WTC11 (cell line): ENCODE data around the gene OR6B2. TPM values are rescaled to one million over a fixed set of nuclear protein-coding genes. Genes with fewer than 3 reads are reported as not detected.

Source experiments
- ATAC-seq: fragments of 200-7000 bp; cut with Tn5 transposase; 2 replicates; pipeline ENCODE4 v1.10.0; 2021; ENCODE audit warnings: mild to moderate bottlenecking, moderate library complexity
- CTCF ChIA-PET: fragments of 300-600 bp; sonication (Branson Sonifier 250); formaldehyde crosslinking; loops from one replicate; lab custom pipeline; 2021; ENCODE audit warnings: antibody characterized with exemption; lab: Charles Lee
- POLR2A ChIA-PET: fragments of 350-600 bp; sonication (Branson Sonifier 250); formaldehyde crosslinking; loops from one replicate; lab custom pipeline; 2021; ENCODE audit warnings: antibody characterized with exemption; lab: Charles Lee
- DNase-seq: peaks from one replicate; pipeline ENCODE4 v3.0.0; 2021; ENCODE audit warnings: low spot score
- H3K27ac Mint-ChIP-seq: 2 replicates; pipeline ENCODE4 v1.8.0; 2021; ENCODE audit warnings: mixed read lengths
- H3K27me3 Mint-ChIP-seq: 2 replicates; pipeline ENCODE4 v1.8.0; 2021; ENCODE audit warnings: low read depth, mild to moderate bottlenecking, moderate library complexity, mixed read lengths
- H3K36me3 Mint-ChIP-seq: 2 replicates; pipeline ENCODE4 v1.8.0; 2021; ENCODE audit warnings: mixed read lengths
- H3K4me1 Mint-ChIP-seq: 2 replicates; pipeline ENCODE4 v1.8.0; 2022; ENCODE audit warnings: mixed read lengths
- H3K4me3 Mint-ChIP-seq: 2 replicates; pipeline ENCODE4 v1.8.0; 2021; ENCODE audit warnings: mild to moderate bottlenecking, moderate library complexity, mixed read lengths
- H3K9me3 Mint-ChIP-seq: 2 replicates; pipeline ENCODE4 v1.8.0; 2021; ENCODE audit warnings: mixed read lengths
- AFF4 ChIP-seq: sonication (generic); formaldehyde crosslinking; IDR thresholded peaks from 2 replicates; pipeline ENCODE4 v1.8.1; 2023; ENCODE audit warnings: mild to moderate bottlenecking, missing genetic modification reagents, borderline replicate concordance
- ARID4B ChIP-seq: sonication (generic); formaldehyde crosslinking; IDR thresholded peaks from 2 replicates; pipeline ENCODE4 v1.8.0; 2023; ENCODE audit warnings: missing genetic modification reagents, mild to moderate bottlenecking, borderline replicate concordance
- CDX4 ChIP-seq: fragments of 250-450 bp; sonication (Bioruptor Pico); IDR thresholded peaks from 2 replicates; pipeline ENCODE4 v1.9.0; 2021; ENCODE audit warnings: moderate library complexity, mild to moderate bottlenecking, inconsistent platforms, borderline replicate concordance
- ESRRA ChIP-seq: sonication (generic); formaldehyde crosslinking; IDR thresholded peaks from 2 replicates; pipeline ENCODE4 v1.8.1; 2022; ENCODE audit warnings: mild to moderate bottlenecking, missing genetic modification reagents, borderline replicate concordance
- FOXK1 ChIP-seq: sonication (generic); formaldehyde crosslinking; IDR thresholded peaks from 2 replicates; pipeline ENCODE4 v1.8.0; 2022; ENCODE audit warnings: mild to moderate bottlenecking, moderate library complexity, missing genetic modification reagents
- HMGA2 ChIP-seq: fragments of 250-450 bp; sonication (Bioruptor Pico); IDR thresholded peaks from 2 replicates; pipeline ENCODE4 v1.4.0; 2021; ENCODE audit warnings: mild to moderate bottlenecking, moderate library complexity
- NR1H2 ChIP-seq: sonication (generic); formaldehyde crosslinking; IDR thresholded peaks from 2 replicates; pipeline ENCODE4 v1.9.0; 2021; ENCODE audit warnings: mild to moderate bottlenecking, moderate library complexity, missing genetic modification reagents
- RORB ChIP-seq: fragments of 250-450 bp; sonication (Bioruptor Pico); IDR thresholded peaks from 2 replicates; pipeline ENCODE4 v1.9.0; 2021; ENCODE audit warnings: mild to moderate bottlenecking
- SOX15 ChIP-seq: fragments of 250-450 bp; sonication (Bioruptor Pico); IDR thresholded peaks from 2 replicates; pipeline ENCODE4 v1.9.0; 2021; ENCODE audit warnings: mild to moderate bottlenecking
- TCF7 ChIP-seq: sonication (generic); formaldehyde crosslinking; IDR thresholded peaks from 2 replicates; pipeline ENCODE4 v1.8.0; 2022; ENCODE audit warnings: mild to moderate bottlenecking, low read depth, missing genetic modification reagents, moderate library complexity
- USF2 ChIP-seq: sonication (generic); formaldehyde crosslinking; IDR thresholded peaks from 2 replicates; pipeline ENCODE4 v1.8.1; 2023; ENCODE audit warnings: mild to moderate bottlenecking, missing genetic modification reagents, moderate library complexity
- ZBTB21 ChIP-seq: sonication (generic); formaldehyde crosslinking; IDR thresholded peaks from 2 replicates; pipeline ENCODE4 v1.8.1; 2023; ENCODE audit warnings: mild to moderate bottlenecking, missing genetic modification reagents, borderline replicate concordance
- ZNF138 ChIP-seq: sonication (generic); formaldehyde crosslinking; conservative IDR thresholded peaks from 2 replicates; pipeline ENCODE4 v1.8.1; 2022; ENCODE audit warnings: mild to moderate bottlenecking, moderate library complexity, missing genetic modification reagents
- ZNF317 ChIP-seq: sonication (generic); formaldehyde crosslinking; IDR thresholded peaks from 2 replicates; pipeline ENCODE4 v1.8.1; 2023; ENCODE audit warnings: low read depth, mild to moderate bottlenecking, moderate library complexity, missing genetic modification reagents, borderline replicate concordance
- ZNF423 ChIP-seq: fragments of 250-450 bp; sonication (Bioruptor Pico); IDR thresholded peaks from 2 replicates; pipeline ENCODE4 v2.1.2; 2022; ENCODE audit warnings: mild to moderate bottlenecking, moderate library complexity
- total RNA-seq: library from RNA; stranded (reverse); gene quantifications from 3 replicates; pipeline ENCODE4 v1.2.3, GENCODE V29; 2021
- TF ChIP-seq, protein P1 (sequence below): sonication (generic); formaldehyde crosslinking; IDR thresholded peaks from 2 replicates; pipeline ENCODE4 v1.8.1; 2022; ENCODE audit warnings: low read depth, mild to moderate bottlenecking, moderate library complexity, missing genetic modification reagents, borderline replicate concordance
- TF ChIP-seq, protein P2 (sequence below): sonication (generic); formaldehyde crosslinking; IDR thresholded peaks from 2 replicates; pipeline ENCODE4 v1.8.0; 2022; ENCODE audit warnings: mild to moderate bottlenecking, missing genetic modification reagents

Gene OR6B2
- total RNA-seq, 1 experiment from 2014 or later, result not detected

DNA sequence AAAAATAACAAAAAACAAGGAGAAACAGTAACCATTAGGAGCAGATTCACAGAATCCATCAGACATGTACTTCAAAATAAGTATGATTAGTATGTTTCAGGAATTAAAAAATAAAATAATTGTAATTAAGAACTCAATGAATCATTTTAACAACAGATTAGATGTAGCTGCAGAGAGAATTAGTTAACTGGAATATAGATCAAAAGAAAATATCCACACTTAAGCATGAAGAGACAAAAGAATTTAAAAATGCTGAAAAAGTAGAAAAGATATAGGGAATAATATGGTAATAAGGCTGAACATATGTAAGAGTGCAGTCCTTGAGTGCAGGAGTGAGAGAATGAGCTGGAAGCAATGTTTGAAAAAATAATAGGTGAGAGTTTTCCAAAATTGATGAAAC is 47.2 kb upstream of the OR6B2 start:
- Mint-ChIP-seq H3K27me3 (peaks cover 9% of the 10 kb centered on the region; the same call in 1 of the 2 replicates), H3K4me1 (no peaks in the 10 kb centered on the region), H3K27ac (no peak overlapping the region), H3K9me3 (peaks cover 71% of the 10 kb centered on the region), H3K4me3 (no peak overlapping the region), H3K36me3 (peaks cover 30% of the 10 kb centered on the region)
- CTCF ChIA-PET, result no interaction called here
- ATAC-seq (no peak), DNase-seq (no peak)
- TF ChIP-seq ZNF423 (CRISPR knock-in tag) (no peak), ARID4B (CRISPR knock-in tag) (no peak), NR1H2 (CRISPR knock-in tag) (no peak), TCF7 (CRISPR knock-in tag) (no peak), ZBTB21 (CRISPR knock-in tag) (no peak), FOXK1 (CRISPR knock-in tag) (no peak), CDX4 (CRISPR knock-in tag) (no peak), USF2 (CRISPR knock-in tag) (no peak), ZNF317 (no peak), RORB (no peak), SOX15 (CRISPR knock-in tag) (no peak), AFF4 (no peak), ZNF138 (CRISPR knock-in tag) (no peak), HMGA2 (CRISPR knock-in tag) (no peak), ESRRA (CRISPR knock-in tag) (no peak)
- TF ChIP-seq, protein P1, sequence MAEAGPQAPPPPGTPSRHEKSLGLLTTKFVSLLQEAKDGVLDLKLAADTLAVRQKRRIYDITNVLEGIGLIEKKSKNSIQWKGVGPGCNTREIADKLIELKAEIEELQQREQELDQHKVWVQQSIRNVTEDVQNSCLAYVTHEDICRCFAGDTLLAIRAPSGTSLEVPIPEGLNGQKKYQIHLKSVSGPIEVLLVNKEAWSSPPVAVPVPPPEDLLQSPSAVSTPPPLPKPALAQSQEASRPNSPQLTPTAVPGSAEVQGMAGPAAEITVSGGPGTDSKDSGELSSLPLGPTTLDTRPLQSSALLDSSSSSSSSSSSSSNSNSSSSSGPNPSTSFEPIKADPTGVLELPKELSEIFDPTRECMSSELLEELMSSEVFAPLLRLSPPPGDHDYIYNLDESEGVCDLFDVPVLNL (CRISPR knock-in tag), result no peak
- TF ChIP-seq, protein P2, sequence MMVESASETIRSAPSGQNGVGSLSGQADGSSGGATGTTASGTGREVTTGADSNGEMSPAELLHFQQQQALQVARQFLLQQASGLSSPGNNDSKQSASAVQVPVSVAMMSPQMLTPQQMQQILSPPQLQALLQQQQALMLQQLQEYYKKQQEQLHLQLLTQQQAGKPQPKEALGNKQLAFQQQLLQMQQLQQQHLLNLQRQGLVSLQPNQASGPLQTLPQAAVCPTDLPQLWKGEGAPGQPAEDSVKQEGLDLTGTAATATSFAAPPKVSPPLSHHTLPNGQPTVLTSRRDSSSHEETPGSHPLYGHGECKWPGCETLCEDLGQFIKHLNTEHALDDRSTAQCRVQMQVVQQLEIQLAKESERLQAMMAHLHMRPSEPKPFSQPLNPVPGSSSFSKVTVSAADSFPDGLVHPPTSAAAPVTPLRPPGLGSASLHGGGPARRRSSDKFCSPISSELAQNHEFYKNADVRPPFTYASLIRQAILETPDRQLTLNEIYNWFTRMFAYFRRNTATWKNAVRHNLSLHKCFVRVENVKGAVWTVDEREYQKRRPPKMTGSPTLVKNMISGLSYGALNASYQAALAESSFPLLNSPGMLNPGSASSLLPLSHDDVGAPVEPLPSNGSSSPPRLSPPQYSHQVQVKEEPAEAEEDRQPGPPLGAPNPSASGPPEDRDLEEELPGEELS (CRISPR knock-in tag), result no peak
- POLR2A ChIA-PET, result no interaction called here
